ENCODE measurements around the gene ACKR4.

DNA sequence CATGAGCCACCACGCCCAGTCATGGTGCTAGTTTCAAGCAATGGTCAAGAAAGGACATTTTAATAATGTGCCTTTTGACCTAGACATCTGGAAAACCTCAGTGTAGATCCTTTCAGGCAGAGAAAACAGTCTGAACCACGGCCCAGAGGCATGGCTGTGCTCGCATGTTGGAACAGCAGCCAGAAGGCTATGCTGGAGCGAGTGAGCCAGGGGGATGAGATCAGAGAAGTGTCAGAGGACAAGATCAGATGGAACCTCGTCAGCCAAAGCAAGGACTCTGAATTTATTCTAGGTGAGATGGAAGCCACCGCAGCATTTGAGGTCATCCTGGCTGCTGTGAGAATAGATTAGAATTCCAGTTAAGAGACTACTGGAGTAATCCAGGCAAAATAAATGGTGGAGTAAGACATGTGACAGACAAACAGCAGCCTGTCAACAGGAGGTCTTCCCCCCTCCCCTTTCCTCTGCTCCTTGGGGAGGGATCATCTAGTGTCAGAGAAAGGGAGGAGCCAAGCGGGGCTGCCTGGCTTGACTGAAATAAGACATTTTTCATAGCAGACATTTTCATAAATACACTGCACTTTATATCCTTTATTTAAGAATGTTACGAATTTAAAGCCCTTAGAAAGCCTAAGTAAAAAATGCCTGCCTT is 40.4 kb upstream of the ACKR4 start:
- TF ChIP-seq, protein P1, sequence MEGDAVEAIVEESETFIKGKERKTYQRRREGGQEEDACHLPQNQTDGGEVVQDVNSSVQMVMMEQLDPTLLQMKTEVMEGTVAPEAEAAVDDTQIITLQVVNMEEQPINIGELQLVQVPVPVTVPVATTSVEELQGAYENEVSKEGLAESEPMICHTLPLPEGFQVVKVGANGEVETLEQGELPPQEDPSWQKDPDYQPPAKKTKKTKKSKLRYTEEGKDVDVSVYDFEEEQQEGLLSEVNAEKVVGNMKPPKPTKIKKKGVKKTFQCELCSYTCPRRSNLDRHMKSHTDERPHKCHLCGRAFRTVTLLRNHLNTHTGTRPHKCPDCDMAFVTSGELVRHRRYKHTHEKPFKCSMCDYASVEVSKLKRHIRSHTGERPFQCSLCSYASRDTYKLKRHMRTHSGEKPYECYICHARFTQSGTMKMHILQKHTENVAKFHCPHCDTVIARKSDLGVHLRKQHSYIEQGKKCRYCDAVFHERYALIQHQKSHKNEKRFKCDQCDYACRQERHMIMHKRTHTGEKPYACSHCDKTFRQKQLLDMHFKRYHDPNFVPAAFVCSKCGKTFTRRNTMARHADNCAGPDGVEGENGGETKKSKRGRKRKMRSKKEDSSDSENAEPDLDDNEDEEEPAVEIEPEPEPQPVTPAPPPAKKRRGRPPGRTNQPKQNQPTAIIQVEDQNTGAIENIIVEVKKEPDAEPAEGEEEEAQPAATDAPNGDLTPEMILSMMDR (IDR thresholded peaks at IDR 0.05; ENCODE audit: extremely low read depth in 1 of 2, insufficient read depth in 1 of 2, low read depth in 1 of 2, low read length in 2 of 2): no peak
- TF ChIP-seq POLR2A (IDR thresholded peaks at IDR 0.05; ENCODE audit: low read depth, low read length): no peak
- TF ChIP-seq FOS (IDR thresholded peaks at IDR 0.05; ENCODE audit: borderline replicate concordance, insufficient read depth, low read length): no peak
- TF ChIP-seq POLR2AphosphoS5 (IDR thresholded peaks at IDR 0.05; ENCODE audit: insufficient read depth, low read depth, low read length): no peak
- no peak for TF ChIP-seq EZH2 (IDR thresholded peaks at IDR 0.05; ENCODE audit: borderline replicate concordance, low read depth, low read length, severe bottlenecking)
